BLaER1 treated with 17β-estradiol and CSF1 and Interleukin-3, amounts not matched to agents 10 nM and 100 nM (cell line): Measurements from ENCODE around the gene ADCY1.

Source experiments
- H3K27ac ChIP-seq, 11 experiments: shearing (Covaris generic); formaldehyde crosslinking; 2 replicates each; pipeline ENCODE4 v1.8.1; 2022
- H3K27me3 ChIP-seq, 11 experiments: shearing (Covaris generic); formaldehyde crosslinking; 2 replicates each; pipeline ENCODE4 v1.8.1; 2022
- H3K36me3 ChIP-seq, 11 experiments: shearing (Covaris generic); formaldehyde crosslinking; 2 replicates each; pipeline ENCODE4 v1.8.1; 2022
- H3K4me1 ChIP-seq, 10 experiments: shearing (Covaris generic); formaldehyde crosslinking; 2 replicates each; pipeline ENCODE4 v1.8.1; 2022
- H3K4me2 ChIP-seq, 11 experiments: shearing (Covaris generic); formaldehyde crosslinking; 2 replicates each; pipeline ENCODE4 v1.8.1; 2022
- H3K4me3 ChIP-seq, 10 experiments: shearing (Covaris generic); formaldehyde crosslinking; 2 replicates each; pipeline ENCODE4 v1.8.1; 2022
- H3K9ac ChIP-seq, 11 experiments: shearing (Covaris generic); formaldehyde crosslinking; 2 replicates each; pipeline ENCODE4 v1.8.1; 2022
- H3K9me3 ChIP-seq, 11 experiments: shearing (Covaris generic); formaldehyde crosslinking; replicated peaks in 1 of 11; 2 replicates each; pipeline ENCODE4 v1.8.1; 2022
- H4K20me1 ChIP-seq, 11 experiments: shearing (Covaris generic); formaldehyde crosslinking; 2 replicates each; pipeline ENCODE4 v1.8.1; 2022
- Cebpa-rat ChIP-seq, 11 experiments: shearing (Covaris generic); IDR thresholded peaks; 2 replicates each; pipeline ENCODE4 v1.8.1; 2022

The ADCY1 gene

GRCh38 chr7:45623740-45624391, 49.7 kb downstream of the ADCY1 start:
- no peaks in the 10 kb centered on the region for H4K20me1 ChIP-seq
- H3K4me2 ChIP-seq: no peak overlapping the region
- no peaks in the 10 kb centered on the region for H3K27me3 ChIP-seq
- peaks cover 0 to 16% (median 9%) of the 10 kb centered on the region in 11 experiments; a peak in 12 of 22 replicates for H3K9me3 ChIP-seq
- no peak overlapping the region for H3K9ac ChIP-seq
- peaks cover 0 to 10% (median 0%) of the 10 kb centered on the region in 10 experiments; a peak in 1 of 20 replicates for H3K4me1 ChIP-seq
- H3K27ac ChIP-seq: no peak overlapping the region
- H3K36me3 ChIP-seq: no peaks in the 10 kb centered on the region
- no peak for TF ChIP-seq Cebpa-rat (IDR thresholded peaks at IDR 0.05)
- no peak overlapping the region for H3K4me3 ChIP-seq

- no peak for TF ChIP-seq Cebpa-rat (IDR thresholded peaks at IDR 0.05)
- Histone ChIP-seq H3K27me3 (no peaks in the 10 kb centered on the region), H3K4me1 (peaks cover 0 to 10% (median 0%) of the 10 kb centered on the region in 10 experiments; a peak in 1 of 20 replicates)
Measured at GRCh38 chr7:45624392-45624760, 50.2 kb downstream of the ADCY1 start.

GRCh38 chr7:45625067-45625466, 50.9 kb downstream of the ADCY1 start:
- H3K27ac ChIP-seq: no peak overlapping the region
- no peaks in the 10 kb centered on the region for H4K20me1 ChIP-seq
- H3K27me3 ChIP-seq: no peaks in the 10 kb centered on the region
- no peak overlapping the region for H3K4me2 ChIP-seq
- H3K9ac ChIP-seq: no peak overlapping the region
- no peaks in the 10 kb centered on the region for H3K36me3 ChIP-seq
- peaks cover 5 to 27% (median 14%) of the 10 kb centered on the region in 11 experiments; a peak in 18 of 22 replicates for H3K9me3 ChIP-seq
- H3K4me3 ChIP-seq: no peak overlapping the region
- no peak for TF ChIP-seq Cebpa-rat (IDR thresholded peaks at IDR 0.05)
- peaks cover 0 to 10% (median 0%) of the 10 kb centered on the region in 10 experiments; a peak in 1 of 20 replicates for H3K4me1 ChIP-seq

More at GRCh38 chr7:45624392-45624760, 50.2 kb downstream of the ADCY1 start:
- Histone ChIP-seq H4K20me1 (no peaks in the 10 kb centered on the region), H3K36me3 (no peaks in the 10 kb centered on the region), H3K4me3 (no peak overlapping the region), H3K27ac (no peak overlapping the region), H3K4me2 (no peak overlapping the region), H3K9ac (no peak overlapping the region), H3K9me3 (peaks cover 0 to 21% (median 11%) of the 10 kb centered on the region in 11 experiments; a peak in 13 of 22 replicates)

GRCh38 chr7:45625714-45626440, 51.7 kb downstream of the ADCY1 start:
- Histone ChIP-seq H3K4me2 (no peak overlapping the region), H3K27me3 (no peaks in the 10 kb centered on the region), H3K9ac (no peak overlapping the region), H3K36me3 (no peaks in the 10 kb centered on the region), H3K4me3 (no peak overlapping the region), H3K27ac (no peak overlapping the region), H3K9me3 (peaks cover 9 to 23% (median 12%) of the 10 kb centered on the region in 11 experiments; a peak in 21 of 22 replicates), H3K4me1 (peaks cover 0 to 10% (median 0%) of the 10 kb centered on the region in 10 experiments; a peak in 1 of 20 replicates), H4K20me1 (no peaks in the 10 kb centered on the region)
- TF ChIP-seq Cebpa-rat (IDR thresholded peaks at IDR 0.05): no peak

GRCh38 chr7:45626441-45627430, 52.6 kb downstream of the ADCY1 start:
- TF ChIP-seq Cebpa-rat (IDR thresholded peaks at IDR 0.05): no peak
- Histone ChIP-seq H3K27me3 (no peaks in the 10 kb centered on the region), H3K9me3 (peaks cover 9 to 22% (median 11%) of the 10 kb centered on the region in 11 experiments; a peak in 18 of 22 replicates), H3K4me2 (no peak overlapping the region), H3K9ac (no peak overlapping the region), H4K20me1 (no peaks in the 10 kb centered on the region), H3K36me3 (no peaks in the 10 kb centered on the region), H3K27ac (no peak overlapping the region), H3K4me3 (no peak overlapping the region), H3K4me1 (peaks cover 0 to 10% (median 0%) of the 10 kb centered on the region in 10 experiments; a peak in 1 of 20 replicates)

- peaks cover 9 to 22% (median 11%) of the 10 kb centered on the region in 11 experiments; a peak in 18 of 22 replicates for H3K9me3 ChIP-seq
- TF ChIP-seq Cebpa-rat (IDR thresholded peaks at IDR 0.05): no peak
- H3K4me2 ChIP-seq: no peak overlapping the region
- H3K27ac ChIP-seq: no peak overlapping the region
- no peak overlapping the region for H3K9ac ChIP-seq
- peaks cover 0 to 6% (median 0%) of the 10 kb centered on the region in 10 experiments; a peak in 1 of 20 replicates for H3K4me1 ChIP-seq
- no peaks in the 10 kb centered on the region for H3K27me3 ChIP-seq
- no peak overlapping the region for H3K4me3 ChIP-seq
- no peaks in the 10 kb centered on the region for H4K20me1 ChIP-seq
- no peaks in the 10 kb centered on the region for H3K36me3 ChIP-seq
Measured at GRCh38 chr7:45627691-45628456, 53.7 kb downstream of the ADCY1 start.

GRCh38 chr7:45631569-45631968, 57.4 kb downstream of the ADCY1 start:
- Histone ChIP-seq H3K9ac (no peak overlapping the region), H3K27ac (no peak overlapping the region), H3K36me3 (no peaks in the 10 kb centered on the region), H3K4me2 (no peak overlapping the region), H4K20me1 (no peaks in the 10 kb centered on the region), H3K4me1 (no peaks in the 10 kb centered on the region), H3K27me3 (no peaks in the 10 kb centered on the region), H3K4me3 (no peak overlapping the region), H3K9me3 (peaks cover 9 to 22% (median 11%) of the 10 kb centered on the region in 11 experiments; a peak in 18 of 22 replicates)
- no peak for TF ChIP-seq Cebpa-rat (IDR thresholded peaks at IDR 0.05)

GRCh38 chr7:45636733-45637132, 62.6 kb downstream of the ADCY1 start:
- no peak for TF ChIP-seq Cebpa-rat (IDR thresholded peaks at IDR 0.05)
- Histone ChIP-seq H3K9me3 (peaks cover 0 to 4% (median 0%) of the 10 kb centered on the region in 11 experiments; a peak in 1 of 22 replicates), H4K20me1 (no peaks in the 10 kb centered on the region), H3K4me2 (no peak overlapping the region), H3K36me3 (no peaks in the 10 kb centered on the region), H3K27me3 (no peaks in the 10 kb centered on the region), H3K4me1 (no peaks in the 10 kb centered on the region), H3K9ac (no peak overlapping the region), H3K4me3 (no peak overlapping the region), H3K27ac (no peak overlapping the region)
